IMR-90 (cell line): ENCODE data around the gene CTIF. TPM values are rescaled to one million over a fixed set of nuclear protein-coding genes. Genes with fewer than 3 reads are reported as not detected.

Experiments used
- ATAC-seq: fragments of 200-7000 bp; cut with Tn5 transposase; 2 replicates; pipeline ENCODE4 v1.9.1; 2020; ENCODE audit warnings: low read depth, mild to moderate bottlenecking, moderate library complexity
- BruUV-seq: library from RNA; stranded (reverse); fragments of 400-500 nt; replicated peaks from 2 replicates; lab custom pipeline; 2021; lab: Mats Ljungman, UMichigan
- CTCF ChIA-PET: fragments of 300-600 bp; formaldehyde crosslinking; extraction: SDS; loops from one replicate; lab custom pipeline; 2021; ENCODE audit warnings: antibody characterized with exemption; lab: Yijun Ruan, JAX
- POLR2A ChIA-PET: fragments of 300-600 bp; sonication (Branson Sonifier 250); formaldehyde crosslinking; loops from one replicate; lab custom pipeline; 2022; ENCODE audit warnings: antibody characterized with exemption; ENCODE audit not compliant: unreplicated experiment; lab: Charles Lee
- DNase-seq: peaks from one replicate; pipeline ENCODE4 v3.0.0; 2013
- H2AFZ ChIP-seq: replicated peaks from 2 replicates; pipeline ENCODE3; 2013; ENCODE audit warnings: low read length, mild to moderate bottlenecking; ENCODE audit not compliant: poor library complexity
- H2AK5ac ChIP-seq: 2 replicates; pipeline ENCODE4 v1.6.1; 2013; ENCODE audit warnings: low read depth, low read length, inconsistent platforms
- H2AK9ac ChIP-seq: replicated peaks from 2 replicates; pipeline ENCODE3; 2013; ENCODE audit warnings: mild to moderate bottlenecking, low read depth, low read length, moderate library complexity; ENCODE audit not compliant: poor library complexity
- H2BK120ac ChIP-seq: 2 replicates; pipeline ENCODE4 v1.6.1; 2013; ENCODE audit warnings: low read depth, low read length, inconsistent platforms
- H2BK15ac ChIP-seq: 3 replicates; pipeline ENCODE4 v1.6.1; 2013; ENCODE audit warnings: low read depth, low read length, inconsistent platforms
- H2BK20ac ChIP-seq: 2 replicates; pipeline ENCODE4 v1.6.1; 2013; ENCODE audit warnings: low read depth, mild to moderate bottlenecking, inconsistent platforms, low read length, moderate library complexity
- H2BK5ac ChIP-seq: 2 replicates; pipeline ENCODE4 v1.6.1; 2013; ENCODE audit warnings: mild to moderate bottlenecking, low read depth, low read length, inconsistent platforms; ENCODE audit not compliant: poor library complexity, severe bottlenecking
- H3K14ac ChIP-seq: replicated peaks from 2 replicates; pipeline ENCODE4 v1.6.1; 2013; ENCODE audit warnings: low read depth, low read length, inconsistent platforms
- H3K18ac ChIP-seq: 2 replicates; pipeline ENCODE4 v1.6.1; 2013; ENCODE audit warnings: low read depth, low read length, control low read depth
- H3K23ac ChIP-seq: 2 replicates; pipeline ENCODE4 v1.6.1; 2013; ENCODE audit warnings: low read depth, low read length, inconsistent platforms
- H3K27ac ChIP-seq: 2 replicates; pipeline ENCODE4 v1.5.1; 2013; ENCODE audit warnings: mild to moderate bottlenecking, control low read depth, low read length; ENCODE audit not compliant: insufficient read depth
- H3K27me3 ChIP-seq: 2 replicates; pipeline ENCODE4 v1.6.1; 2013; ENCODE audit warnings: low read length; ENCODE audit not compliant: control insufficient read depth, insufficient read depth
- H3K36me3 ChIP-seq: 2 replicates; pipeline ENCODE4 v1.6.1; 2013; ENCODE audit warnings: low read length, mixed read lengths; ENCODE audit not compliant: control insufficient read depth, insufficient read depth
- H3K4ac ChIP-seq: 2 replicates; pipeline ENCODE4 v1.6.1; 2013; ENCODE audit warnings: low read depth, low read length, inconsistent platforms
- H3K4me1 ChIP-seq: 2 replicates; pipeline ENCODE4 v1.6.1; 2013; ENCODE audit warnings: low read length, mixed read lengths; ENCODE audit not compliant: control insufficient read depth, insufficient read depth
- H3K4me2 ChIP-seq: 2 replicates; pipeline ENCODE4 v1.6.1; 2013; ENCODE audit warnings: low read depth, mild to moderate bottlenecking, control low read depth, low read length, moderate library complexity
- H3K4me3 ChIP-seq: 2 replicates; pipeline ENCODE4 v1.5.1; 2013; ENCODE audit warnings: low read depth, mild to moderate bottlenecking, control low read depth, low read length, moderate library complexity; ENCODE audit not compliant: insufficient read depth
- H3K56ac ChIP-seq: 2 replicates; pipeline ENCODE4 v1.6.1; 2013; ENCODE audit warnings: low read length, inconsistent platforms; ENCODE audit not compliant: insufficient read depth; ENCODE audit errors: extremely low read depth
- H3K79me1 ChIP-seq, 2 experiments: 2 replicates each; pipeline ENCODE4 v1.6.1; 2013; ENCODE audit warnings: low read length in 2 of 2, inconsistent platforms in 1 of 2, low read depth in 1 of 2
- H3K9ac ChIP-seq: 2 replicates; pipeline ENCODE4 v1.6.1; 2013; ENCODE audit warnings: low read depth, low read length, control low read depth
- H3K9me1 ChIP-seq: 2 replicates; pipeline ENCODE4 v1.6.1; 2013; ENCODE audit warnings: low read length, inconsistent platforms; ENCODE audit not compliant: insufficient read depth
- H3K9me3 ChIP-seq: 2 replicates; pipeline ENCODE4 v1.6.1; 2013; ENCODE audit warnings: low read length; ENCODE audit not compliant: control insufficient read depth, insufficient read depth
- H4K20me1 ChIP-seq: 2 replicates; pipeline ENCODE4 v1.6.1; 2013; ENCODE audit warnings: low read length, inconsistent platforms; ENCODE audit not compliant: insufficient read depth
- H4K5ac ChIP-seq: 2 replicates; pipeline ENCODE4 v1.6.1; 2013; ENCODE audit warnings: mild to moderate bottlenecking, low read depth, low read length, control low read depth
- H4K8ac ChIP-seq, 2 experiments: 2 replicates each; pipeline ENCODE4 v1.6.1; 2013; ENCODE audit warnings: low read depth in 2 of 2, low read length in 2 of 2, control low read depth in 1 of 2, inconsistent platforms in 1 of 2
- H4K91ac ChIP-seq: 2 replicates; pipeline ENCODE4 v1.6.1; 2013; ENCODE audit warnings: low read depth, low read length, inconsistent platforms; ENCODE audit not compliant: insufficient read depth
- BHLHE40 ChIP-seq: fragments of 150-350 bp; IDR thresholded peaks from 2 replicates; pipeline ENCODE4 v1.6.1; 2016; ENCODE audit warnings: mild to moderate bottlenecking, low read depth, low read length
- CHD1 ChIP-seq: IDR thresholded peaks from 2 replicates; pipeline ENCODE4 v1.6.1; 2012; ENCODE audit warnings: low read depth, low read length, improper control_type of control experiment
- FOS ChIP-seq: fragments of 150-350 bp; IDR thresholded peaks from 2 replicates; pipeline ENCODE4 v1.6.1; 2016; ENCODE audit warnings: low read depth, low read length
- MAFK ChIP-seq: IDR thresholded peaks from 2 replicates; pipeline ENCODE4 v1.6.1; 2012; ENCODE audit warnings: low read depth, low read length, improper control_type of control experiment
- MAZ ChIP-seq: IDR thresholded peaks from 2 replicates; pipeline ENCODE4 v1.6.1; 2012; ENCODE audit warnings: low read depth, mild to moderate bottlenecking, low read length, improper control_type of control experiment, moderate library complexity, borderline replicate concordance
- MXI1 ChIP-seq: IDR thresholded peaks from 2 replicates; pipeline ENCODE4 v1.6.1; 2012; ENCODE audit warnings: low read depth, mild to moderate bottlenecking, low read length, moderate library complexity, borderline replicate concordance
- POLR2A ChIP-seq: IDR thresholded peaks from 2 replicates; pipeline ENCODE4 v1.6.1; 2012; ENCODE audit warnings: mild to moderate bottlenecking, low read depth, low read length
- SMC3 ChIP-seq: fragments of 150-350 bp; IDR thresholded peaks from 2 replicates; pipeline ENCODE4 v1.6.1; 2016; ENCODE audit warnings: low read depth, mild to moderate bottlenecking, antibody characterized with exemption, low read length, moderate library complexity
- WGBS, 2 experiments: methylation state at CpG; one replicate each; pipeline versions ENCODE4 v1.1.5 to v1.1.7; 2013; ENCODE audit warnings: missing lambda C conversion rate in 2 of 2; ENCODE audit not compliant: insufficient read length in 1 of 2; ENCODE audit errors: extremely low coverage in 2 of 2; 5-methylcytosine and 5-hydroxymethylcytosine counted together
- dilution Hi-C: fragments of 300-500 bp; cut with HindIII; formaldehyde crosslinking; loops from one replicate; pipeline ENCODE4 v1.14.3; 2018; ENCODE audit warnings: low sequenced_read_pairs; ENCODE audit not compliant: unreplicated experiment
- in situ Hi-C: fragments of 300-500 bp; cut with MboI; formaldehyde crosslinking; loops from 3 replicates; pipeline ENCODE4 v1.14.3; 2019; ENCODE audit warnings: low sequenced_read_pairs, inconsistent platforms, mixed read lengths
- intact Hi-C: fragments of 100-400 bp; cut with micrococcal nuclease; formaldehyde crosslinking; loops from 2 replicates; pipeline ENCODE4 v1.10.0; 2022
- polyA plus RNA-seq, 3 experiments: library from polyadenylated mRNA; depleted of rRNA; stranded (reverse); fragments of >200 nt; gene quantifications; 2 replicates each; pipeline ENCODE4 v1.2.3, GENCODE V29; 2012; ENCODE audit warnings: low replicate concordance in 1 of 3
- total RNA-seq: library from RNA; depleted of rRNA; stranded (reverse); fragments of >200 nt; gene quantifications from 2 replicates; pipeline ENCODE4 v1.2.3, GENCODE V29; 2012
- TF ChIP-seq, protein P1 (sequence below): fragments of 150-350 bp; IDR thresholded peaks from 2 replicates; pipeline ENCODE4 v1.6.1; 2017; ENCODE audit warnings: mild to moderate bottlenecking, antibody characterized with exemption, low read length, low read depth

Gene CTIF
- total and polyA plus RNA-seq, 2 of the 4 experiments (the other 2 are of a cell fraction): 25.1 to 57.0 TPM

DNA sequence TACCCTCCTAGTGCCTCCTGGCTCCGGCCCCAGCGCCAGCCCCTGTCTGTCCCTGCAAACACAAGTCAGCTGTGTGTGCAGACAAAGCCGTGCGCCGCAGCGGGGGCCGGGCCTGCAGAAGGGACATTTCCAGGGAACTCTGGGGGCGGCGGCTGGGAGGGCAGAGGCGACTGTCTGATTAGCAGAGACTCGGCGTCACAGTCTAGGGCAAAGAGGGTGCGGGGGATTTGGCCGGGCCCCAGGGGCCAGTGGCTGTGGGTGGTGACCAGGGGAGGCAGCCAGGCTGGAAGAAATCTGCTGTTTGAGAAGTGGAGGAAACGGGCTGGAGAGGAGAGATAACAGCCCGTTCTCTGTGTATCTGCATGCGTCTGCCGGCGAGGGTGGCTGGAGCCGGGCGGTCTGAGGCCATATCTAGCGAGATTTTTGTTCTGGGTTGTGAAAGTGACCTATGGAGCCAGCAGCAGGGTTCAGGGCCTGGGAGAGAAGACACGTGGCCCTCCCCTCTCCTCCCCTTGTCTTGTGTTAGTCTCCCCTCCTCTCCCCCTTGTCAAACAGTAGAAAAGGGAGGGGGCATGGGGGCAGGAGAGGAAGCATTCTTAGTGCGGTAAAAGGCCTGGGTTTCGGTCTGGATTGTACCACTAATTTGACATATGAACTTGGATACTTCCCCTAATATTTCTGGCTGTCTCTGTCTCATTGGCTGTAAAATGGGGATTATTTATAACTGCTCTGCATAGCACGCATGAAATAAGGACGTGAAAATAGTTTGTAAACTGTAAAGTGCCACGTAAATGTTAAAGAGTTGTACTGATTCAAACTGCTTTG is 242.5 kb downstream of the CTIF start:
- peak; percentile 39 for DNase-seq
- intact Hi-C loops: loop anchor here (2.0 to 5.0 kb wide), 2 partner anchors 104 to 167 kb away; no protein-coding TSS in a partner anchor

More for the DNA sequence above, 242.5 kb downstream of the CTIF start:
- ATAC-seq: peak; percentile 61
- H3K56ac ChIP-seq: peak overlapping the region; percentile 49; the same call in 1 of the 2 replicates
- H3K9ac ChIP-seq: peak overlapping the region; percentile 12
- peak overlapping the region; percentile 25 for H3K27ac ChIP-seq
- peak overlapping the region; percentile 75 for H3K14ac ChIP-seq
- H3K4ac ChIP-seq: peak overlapping the region; percentile 92
- TF ChIP-seq POLR2A: no peak
- TF ChIP-seq MAFK: no peak
- peak; percentile 47; the same call in 1 of the 2 replicates for TF ChIP-seq FOS
- TF ChIP-seq BHLHE40: peak; percentile 32; the same call in 1 of the 2 replicates
- peak; percentile 40 for TF ChIP-seq MAZ
- peak; percentile 28; the same call in 1 of the 2 replicates for TF ChIP-seq MXI1
- peak; percentile 23; the same call in 1 of the 2 replicates for TF ChIP-seq SMC3
- TF ChIP-seq, protein P1, sequence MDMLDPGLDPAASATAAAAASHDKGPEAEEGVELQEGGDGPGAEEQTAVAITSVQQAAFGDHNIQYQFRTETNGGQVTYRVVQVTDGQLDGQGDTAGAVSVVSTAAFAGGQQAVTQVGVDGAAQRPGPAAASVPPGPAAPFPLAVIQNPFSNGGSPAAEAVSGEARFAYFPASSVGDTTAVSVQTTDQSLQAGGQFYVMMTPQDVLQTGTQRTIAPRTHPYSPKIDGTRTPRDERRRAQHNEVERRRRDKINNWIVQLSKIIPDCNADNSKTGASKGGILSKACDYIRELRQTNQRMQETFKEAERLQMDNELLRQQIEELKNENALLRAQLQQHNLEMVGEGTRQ: peak; percentile 20; the same call in 1 of the 2 replicates
- no peak for TF ChIP-seq CHD1
- peak overlapping the region; percentile 87 for H3K23ac ChIP-seq
- peak overlapping the region; percentile 70 for H2BK120ac ChIP-seq
- no TSS peak for BruUV-seq
- H4K20me1 ChIP-seq: peaks cover 53% of the 10 kb centered on the region
- in situ Hi-C loops: loop anchor here (5.0 kb wide), 1 partner anchor 161 kb away; no protein-coding TSS in a partner anchor
- POLR2A ChIA-PET: no interaction called here
- H4K5ac ChIP-seq: peak overlapping the region; percentile 0; the same call in 1 of the 2 replicates
- H4K8ac ChIP-seq: peak overlapping the region in 1 of 2 experiments; percentile 59; a peak in 1 of 4 replicates
- H3K36me3 ChIP-seq: peaks cover 22% of the 10 kb centered on the region
- peak overlapping the region; percentile 14 for H2BK5ac ChIP-seq
- peak overlapping the region; percentile 75 for H2AFZ ChIP-seq
- H2AK5ac ChIP-seq: peak overlapping the region; percentile 37
- H3K9me1 ChIP-seq: peaks cover 42% of the 10 kb centered on the region
- H2BK20ac ChIP-seq: peak overlapping the region; percentile 23
- H2BK15ac ChIP-seq: peak overlapping the region; percentile 3; the same call in 1 of the 3 replicates
- no peak overlapping the region for H3K4me3 ChIP-seq
- peaks cover 21 to 92% of the 10 kb centered on the region in 2 experiments; a peak in 3 of 4 replicates for H3K79me1 ChIP-seq
- dilution Hi-C loops: no loop called here
- H3K27me3 ChIP-seq: no peaks in the 10 kb centered on the region
- H2AK9ac ChIP-seq: peak overlapping the region; percentile 81
- CTCF ChIA-PET: no interaction called here
- WGBS, 2 experiments: 10% methylated on average over 14 of the region's 28 CpGs; no CpG with 5 or more reads in 1 of the 2 experiments
- peak overlapping the region; percentile 7 for H3K4me2 ChIP-seq
- no peaks in the 10 kb centered on the region for H3K9me3 ChIP-seq
- H4K91ac ChIP-seq: peak overlapping the region; percentile 79
- peaks cover 46% of the 10 kb centered on the region for H3K4me1 ChIP-seq
- no peak overlapping the region; the same call in 1 of the 2 replicates for H3K18ac ChIP-seq
